ENCODE results near the gene KLK7. TPM values are rescaled to one million over a fixed set of nuclear protein-coding genes. Genes with fewer than 3 reads are reported as not detected.

Gene KLK7
- not detected in 2 replicates for total RNA-seq

GRCh38 chr19:50983625-50984292, at the start of gene KLK7:
Gene KLK7, minus strand, starts transcription at chr19:50983917. Its CDS starts 1,518 bp downstream, at chr19:50982399.
- no peak within 1 kb of the TSS for H3K4me3 Mint-ChIP-seq (ENCODE audit: low read depth)
- H3K36me3 Mint-ChIP-seq (ENCODE audit: low read depth): no peaks in the 10 kb centered on the region
- no peak for DNase-seq (ENCODE audit: low spot score)
- H3K9me3 Mint-ChIP-seq: no peaks in the 10 kb centered on the region
- intact Hi-C loops (cut with micrococcal nuclease): no loop called here
- no peaks in the 10 kb centered on the region for H3K4me1 Mint-ChIP-seq (ENCODE audit: low read depth)
- H3K27ac Mint-ChIP-seq: no peak within 1 kb of the TSS
- peaks cover 16% of the 10 kb centered on the region for H3K27me3 Mint-ChIP-seq (ENCODE audit: low read depth)

DNA sequence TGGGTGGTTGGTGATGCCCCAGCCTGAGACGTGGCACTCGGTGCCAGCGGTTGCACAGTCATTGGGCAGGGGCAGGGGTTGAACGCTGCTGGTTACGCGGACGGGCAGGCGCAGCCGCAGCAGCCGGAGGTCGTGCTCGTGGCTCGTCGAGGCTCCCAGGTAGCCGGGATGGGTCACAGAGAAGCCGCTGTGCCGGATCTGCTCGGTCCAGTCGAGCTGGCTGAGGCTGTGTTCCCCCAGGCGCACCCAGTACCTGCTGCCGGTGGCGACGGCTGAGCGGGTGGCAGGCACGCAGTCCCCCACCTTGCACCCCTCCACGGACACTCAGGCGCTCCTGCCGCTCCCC, 48.1 kb upstream of the KLK7 start:
- no peak for DNase-seq (ENCODE audit: low spot score)
- no peaks in the 10 kb centered on the region for H3K36me3 Mint-ChIP-seq (ENCODE audit: low read depth)
- H3K4me3 Mint-ChIP-seq (ENCODE audit: low read depth): no peak overlapping the region
- no peaks in the 10 kb centered on the region for H3K9me3 Mint-ChIP-seq
- H3K27ac Mint-ChIP-seq: no peak overlapping the region
- H3K27me3 Mint-ChIP-seq (ENCODE audit: low read depth): peaks cover 2% of the 10 kb centered on the region
- intact Hi-C loops (cut with micrococcal nuclease): no loop called here
- H3K4me1 Mint-ChIP-seq (ENCODE audit: low read depth): no peaks in the 10 kb centered on the region

- no peak overlapping the region for H3K27ac Mint-ChIP-seq
- H3K27me3 Mint-ChIP-seq (ENCODE audit: low read depth): peaks cover 5% of the 10 kb centered on the region
These were observed 47.6 kb upstream of the KLK7 start for GRCh38 chr19:51031220-51031879.

GRCh38 chr19:51030631-51031030, 46.9 kb upstream of the KLK7 start:
- H3K9me3 Mint-ChIP-seq: no peaks in the 10 kb centered on the region
- intact Hi-C loops (cut with micrococcal nuclease): no loop called here

More at GRCh38 chr19:51031220-51031879, 47.6 kb upstream of the KLK7 start:
- Mint-ChIP-seq H3K9me3 (no peaks in the 10 kb centered on the region), H3K36me3 (ENCODE audit: low read depth) (no peaks in the 10 kb centered on the region), H3K4me1 (ENCODE audit: low read depth) (no peaks in the 10 kb centered on the region), H3K4me3 (ENCODE audit: low read depth) (no peak overlapping the region)
- intact Hi-C loops (cut with micrococcal nuclease): no loop called here
- DNase-seq (ENCODE audit: low spot score): no peak

DNA sequence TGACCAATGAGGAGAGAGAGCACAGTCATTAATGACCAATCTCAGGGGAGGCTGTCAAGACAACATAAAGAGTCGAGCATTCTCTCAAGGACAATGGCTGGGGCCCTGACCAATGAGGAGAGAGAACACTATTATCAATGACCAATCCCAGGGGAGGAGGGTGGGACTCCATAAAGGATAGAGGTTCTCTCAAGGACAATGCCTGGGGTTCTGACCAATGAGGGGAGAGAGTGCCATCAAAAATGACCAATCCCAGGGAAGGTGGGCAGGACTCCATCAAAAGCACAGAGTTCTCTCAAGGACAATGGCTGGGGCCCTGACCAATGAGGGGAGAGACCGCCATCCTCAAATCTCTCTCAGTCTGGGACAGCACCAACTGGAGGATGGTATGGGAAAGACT, 46.0 kb upstream of the KLK7 start:
- no peak for DNase-seq (ENCODE audit: low spot score)
- Mint-ChIP-seq H3K9me3 (no peaks in the 10 kb centered on the region), H3K27ac (no peak overlapping the region), H3K4me3 (ENCODE audit: low read depth) (no peak overlapping the region), H3K27me3 (ENCODE audit: low read depth) (peaks cover 5% of the 10 kb centered on the region), H3K4me1 (ENCODE audit: low read depth) (no peaks in the 10 kb centered on the region), H3K36me3 (ENCODE audit: low read depth) (no peaks in the 10 kb centered on the region)
- intact Hi-C loops (cut with micrococcal nuclease): no loop called here

More at GRCh38 chr19:51030631-51031030, 46.9 kb upstream of the KLK7 start:
- Mint-ChIP-seq H3K4me3 (ENCODE audit: low read depth) (no peak overlapping the region), H3K27me3 (ENCODE audit: low read depth) (peaks cover 5% of the 10 kb centered on the region), H3K36me3 (ENCODE audit: low read depth) (no peaks in the 10 kb centered on the region), H3K4me1 (ENCODE audit: low read depth) (no peaks in the 10 kb centered on the region), H3K27ac (no peak overlapping the region)
- DNase-seq (ENCODE audit: low spot score): no peak

DNA sequence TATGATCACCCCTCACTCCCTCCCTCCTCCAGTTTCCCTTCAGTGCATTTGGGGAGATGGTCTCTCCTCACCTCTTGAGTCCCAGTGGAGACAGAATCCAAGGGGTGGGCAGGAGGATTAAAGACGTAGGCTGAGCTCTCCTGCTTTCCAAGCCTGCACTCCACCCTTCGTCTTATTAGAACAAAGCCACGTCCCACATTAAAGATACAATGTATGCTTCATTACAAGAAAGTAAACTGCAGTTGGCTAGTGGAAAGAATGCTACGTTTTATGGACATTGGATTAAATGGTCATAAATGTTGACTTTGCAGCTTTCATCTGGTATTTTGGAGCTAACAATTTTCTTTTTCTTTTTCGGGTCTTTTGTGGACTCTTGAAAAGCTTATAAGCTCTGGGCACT, 44.2 kb upstream of the KLK7 start:
- H3K4me3 Mint-ChIP-seq (ENCODE audit: low read depth): no peak overlapping the region
- no peaks in the 10 kb centered on the region for H3K36me3 Mint-ChIP-seq (ENCODE audit: low read depth)
- H3K27ac Mint-ChIP-seq: no peak overlapping the region
- H3K9me3 Mint-ChIP-seq: no peaks in the 10 kb centered on the region
- intact Hi-C loops (cut with micrococcal nuclease): no loop called here
- DNase-seq (ENCODE audit: low spot score): no peak
- peaks cover 3% of the 10 kb centered on the region for H3K27me3 Mint-ChIP-seq (ENCODE audit: low read depth)
- H3K4me1 Mint-ChIP-seq (ENCODE audit: low read depth): no peaks in the 10 kb centered on the region

DNA sequence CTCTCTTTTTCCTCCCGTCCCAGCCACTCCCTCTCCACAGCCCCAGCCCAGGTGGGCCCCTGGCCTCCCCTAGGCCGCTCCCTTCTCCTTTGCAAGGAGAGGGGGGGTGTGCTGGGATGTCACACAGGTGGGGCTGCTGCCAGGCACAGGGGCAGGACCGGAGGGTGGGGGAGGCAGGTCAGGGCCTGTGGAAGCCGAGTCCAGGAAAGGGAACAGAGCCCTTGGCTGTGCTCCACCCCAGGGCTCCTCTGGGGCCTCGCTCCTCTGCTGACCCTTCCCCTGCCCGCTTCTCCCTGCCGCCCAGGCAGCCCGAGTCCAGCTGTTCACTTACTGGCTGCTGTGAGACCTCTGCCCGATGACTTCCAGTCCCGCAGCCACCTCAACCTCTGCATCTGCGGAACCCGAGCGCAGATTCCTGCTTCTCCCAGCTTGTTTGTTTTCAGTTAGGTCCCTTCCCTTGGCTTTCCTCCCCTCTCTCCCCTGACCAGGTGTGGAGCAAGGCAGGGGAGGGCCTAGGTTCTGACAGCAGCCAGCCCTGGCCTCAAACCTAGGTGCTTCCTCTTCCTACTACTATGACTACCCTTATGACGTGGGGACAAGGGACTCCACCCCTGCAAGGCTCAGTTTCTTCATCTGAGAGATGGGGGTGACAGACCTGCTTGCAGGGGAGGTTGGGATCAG, 43.5 kb upstream of the KLK7 start:
- intact Hi-C loops (cut with micrococcal nuclease): no loop called here
- Mint-ChIP-seq H3K4me3 (ENCODE audit: low read depth) (no peak overlapping the region), H3K9me3 (no peaks in the 10 kb centered on the region), H3K4me1 (ENCODE audit: low read depth) (no peaks in the 10 kb centered on the region), H3K27me3 (ENCODE audit: low read depth) (peaks cover 8% of the 10 kb centered on the region), H3K27ac (no peak overlapping the region), H3K36me3 (ENCODE audit: low read depth) (no peaks in the 10 kb centered on the region)
- no peak for DNase-seq (ENCODE audit: low spot score)

DNA sequence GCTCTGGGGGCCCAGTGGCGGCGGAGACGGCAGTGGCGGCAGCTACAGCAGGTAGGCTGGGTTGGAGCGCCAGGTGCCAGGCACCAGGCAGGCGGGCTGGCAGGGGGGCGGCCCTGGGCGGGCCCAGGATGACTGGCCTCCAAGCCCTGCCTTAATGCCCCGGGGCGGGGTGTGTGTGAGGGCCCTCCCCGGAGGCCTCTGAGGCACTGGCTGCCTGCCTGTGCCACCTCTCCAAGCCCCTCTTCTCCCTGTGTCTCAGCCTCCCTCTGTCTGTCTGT, 42.8 kb upstream of the KLK7 start, which contains the start of gene KLK11:
TSS of gene KLK11 (minus strand) at position 63 of the 278 bp plus-strand sequence. CDS start 985 bp downstream, outside the sequence.
- H3K27me3 Mint-ChIP-seq (ENCODE audit: low read depth): peaks cover 8% of the 10 kb centered on the region
- H3K9me3 Mint-ChIP-seq: no peaks in the 10 kb centered on the region
- H3K27ac Mint-ChIP-seq: no peak within 1 kb of the TSS
- no peaks in the 10 kb centered on the region for H3K4me1 Mint-ChIP-seq (ENCODE audit: low read depth)
- intact Hi-C loops (cut with micrococcal nuclease): no loop called here
- H3K36me3 Mint-ChIP-seq (ENCODE audit: low read depth): no peaks in the 10 kb centered on the region
- no peak for DNase-seq (ENCODE audit: low spot score)
- H3K4me3 Mint-ChIP-seq (ENCODE audit: low read depth): no peak within 1 kb of the TSS

DNA sequence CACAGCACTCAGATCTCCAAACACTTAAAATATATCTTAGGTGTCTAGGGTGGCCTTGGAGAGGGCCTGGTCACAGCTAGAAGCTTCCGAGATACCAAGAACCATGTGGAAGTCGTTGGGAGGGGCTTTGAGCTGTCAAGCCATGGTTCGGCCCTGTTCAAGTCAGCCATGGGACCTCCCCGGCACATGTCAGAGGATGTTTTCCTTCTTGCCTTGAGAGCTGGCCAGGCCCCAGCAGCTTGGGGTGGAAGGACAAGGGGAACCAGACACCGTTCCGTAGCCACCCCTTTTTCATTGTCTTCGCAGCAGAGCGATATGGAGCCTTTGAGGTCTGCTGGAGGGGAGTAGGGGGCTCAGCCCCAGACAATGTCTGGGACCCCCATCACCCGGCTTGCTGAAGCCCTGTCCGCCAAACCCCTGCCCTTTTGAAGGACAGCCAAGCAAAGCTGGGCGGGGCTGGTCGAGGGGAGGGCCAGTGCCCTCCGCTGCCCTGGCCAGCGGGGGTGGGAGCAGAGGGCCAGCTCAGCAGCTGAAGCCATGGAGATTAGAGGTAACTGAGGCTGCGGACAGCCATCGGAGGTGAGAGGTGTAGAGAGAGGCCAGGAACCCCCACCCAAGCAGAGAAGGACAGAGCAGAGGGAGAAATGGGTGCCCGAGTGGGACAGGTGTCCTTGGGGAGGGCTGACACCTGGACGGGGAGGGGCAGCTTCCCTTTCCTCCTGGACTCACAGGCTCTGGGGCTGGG, 42.3 kb upstream of the KLK7 start:
- no peak overlapping the region for H3K27ac Mint-ChIP-seq
- no peaks in the 10 kb centered on the region for H3K9me3 Mint-ChIP-seq
- H3K4me1 Mint-ChIP-seq (ENCODE audit: low read depth): no peaks in the 10 kb centered on the region

DNA sequence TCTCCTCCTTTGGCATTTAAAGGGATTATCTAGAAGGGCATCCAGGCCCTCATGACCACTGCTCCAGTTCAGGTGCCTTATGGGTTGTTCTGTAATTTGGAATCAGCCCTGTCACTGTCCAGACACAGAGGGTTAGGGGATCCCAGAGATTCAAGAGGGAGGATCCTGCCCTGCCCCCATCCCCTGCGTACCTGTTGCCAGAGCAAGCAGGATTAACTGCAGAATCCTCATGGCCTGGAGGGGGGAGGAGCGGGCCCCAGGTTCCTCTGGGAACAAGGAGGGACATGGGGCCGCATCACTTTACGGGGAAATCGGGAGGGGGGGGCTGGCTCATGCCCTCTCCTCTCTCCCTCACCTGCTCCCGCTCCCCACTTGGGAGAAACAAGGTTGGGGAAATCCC, 41.7 kb upstream of the KLK7 start:
- no peak for DNase-seq (ENCODE audit: low spot score)
- H3K27me3 Mint-ChIP-seq (ENCODE audit: low read depth): peaks cover 9% of the 10 kb centered on the region
- no peaks in the 10 kb centered on the region for H3K9me3 Mint-ChIP-seq
- no peak overlapping the region for H3K4me3 Mint-ChIP-seq (ENCODE audit: low read depth)
- H3K4me1 Mint-ChIP-seq (ENCODE audit: low read depth): no peaks in the 10 kb centered on the region
- no peaks in the 10 kb centered on the region for H3K36me3 Mint-ChIP-seq (ENCODE audit: low read depth)
- intact Hi-C loops (cut with micrococcal nuclease): no loop called here
- no peak overlapping the region for H3K27ac Mint-ChIP-seq

More for the DNA sequence above, 42.3 kb upstream of the KLK7 start:
- Mint-ChIP-seq H3K27me3 (ENCODE audit: low read depth) (peaks cover 8% of the 10 kb centered on the region), H3K36me3 (ENCODE audit: low read depth) (no peaks in the 10 kb centered on the region), H3K4me3 (ENCODE audit: low read depth) (no peak overlapping the region)
- intact Hi-C loops (cut with micrococcal nuclease): no loop called here
- no peak for DNase-seq (ENCODE audit: low spot score)

GRCh38 chr19:51024924-51025323, 41.2 kb upstream of the KLK7 start:
- Mint-ChIP-seq H3K27ac (no peak overlapping the region), H3K4me3 (ENCODE audit: low read depth) (no peak overlapping the region), H3K27me3 (ENCODE audit: low read depth) (peaks cover 14% of the 10 kb centered on the region), H3K36me3 (ENCODE audit: low read depth) (no peaks in the 10 kb centered on the region), H3K4me1 (ENCODE audit: low read depth) (peaks cover under 1% of the 10 kb centered on the region), H3K9me3 (no peaks in the 10 kb centered on the region)
- DNase-seq (ENCODE audit: low spot score): no peak
- intact Hi-C loops (cut with micrococcal nuclease): no loop called here

DNA sequence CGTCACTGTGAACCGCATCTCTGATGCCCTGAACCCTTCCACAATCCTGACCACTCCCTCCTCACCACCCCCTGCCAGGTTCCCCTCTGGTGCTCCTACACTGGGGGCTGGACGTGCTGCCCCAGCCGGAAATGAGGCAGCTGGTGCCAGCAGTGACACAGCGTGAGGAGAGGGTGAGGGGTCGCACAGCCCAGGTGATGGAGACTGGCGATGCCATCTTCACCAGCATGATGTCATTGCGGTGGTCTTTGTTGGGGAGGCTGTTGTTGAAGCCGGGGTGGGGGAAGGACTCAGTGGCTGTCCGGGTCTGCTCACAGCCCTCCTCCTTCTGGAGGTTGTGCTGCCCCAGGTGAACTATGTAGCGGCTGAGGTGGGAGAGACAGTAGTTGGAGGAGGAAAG, 40.2 kb upstream of the KLK7 start:
- H3K4me1 Mint-ChIP-seq (ENCODE audit: low read depth): peaks cover 4% of the 10 kb centered on the region
- DNase-seq (ENCODE audit: low spot score): no peak
- H3K27ac Mint-ChIP-seq: no peak overlapping the region
- H3K27me3 Mint-ChIP-seq (ENCODE audit: low read depth): peaks cover 23% of the 10 kb centered on the region
- intact Hi-C loops (cut with micrococcal nuclease): no loop called here
- no peaks in the 10 kb centered on the region for H3K9me3 Mint-ChIP-seq
- H3K4me3 Mint-ChIP-seq (ENCODE audit: low read depth): no peak overlapping the region
- H3K36me3 Mint-ChIP-seq (ENCODE audit: low read depth): no peaks in the 10 kb centered on the region

- DNase-seq (ENCODE audit: low spot score): no peak
- intact Hi-C loops (cut with micrococcal nuclease): no loop called here
- Mint-ChIP-seq H3K9me3 (no peaks in the 10 kb centered on the region), H3K4me1 (ENCODE audit: low read depth) (peaks cover 4% of the 10 kb centered on the region), H3K27ac (no peak overlapping the region), H3K4me3 (ENCODE audit: low read depth) (no peak overlapping the region), H3K36me3 (ENCODE audit: low read depth) (no peaks in the 10 kb centered on the region), H3K27me3 (ENCODE audit: low read depth) (peaks cover 32% of the 10 kb centered on the region)
These were observed 38.8 kb upstream of the KLK7 start for GRCh38 chr19:51022526-51022925.
